Activated naive CD4-positive, alpha-beta T cell treated with anti-CD3 and anti-CD28 coated beads for 36 hours (primary cell): ENCODE data around the gene TMCC2. TPM values are rescaled to one million over a fixed set of nuclear protein-coding genes. Genes with fewer than 3 reads are reported as not detected.

Experiments used
- total RNA-seq, 2 experiments: library from RNA; stranded (reverse); gene quantifications; one replicate each; pipeline ENCODE4 v1.2.3, GENCODE V29; 2021

Gene TMCC2
- total RNA-seq, 2 experiments from 2014 or later = 42.5 to 44.8 TPM

Other genes starting within 250 kb of the TMCC2 start
- not detected for gene CNTN2, start 184.7 kb upstream of the TMCC2 start, total RNA-seq
- 1 to 10 TPM; 3.7 to 3.9 TPM for gene TMEM81, start 143.5 kb upstream of the TMCC2 start, total RNA-seq
- gene RBBP5, start 106.0 kb upstream of the TMCC2 start, total RNA-seq = 10 to 100 TPM; 26.0 to 27.5 TPM
- gene DSTYK, start 16.2 kb upstream of the TMCC2 start, total RNA-seq = 10 to 100 TPM; 10.9 to 11.5 TPM
- 10 to 100 TPM; 11.2 to 12.2 TPM for gene NUAK2, start 93.8 kb downstream of the TMCC2 start, total RNA-seq
- not detected for gene KLHDC8A, start 129.0 kb downstream of the TMCC2 start, total RNA-seq
- under 1 TPM in 1 of 2 experiments, not detected in 1; 0.79 TPM for gene LEMD1, start 194.1 kb downstream of the TMCC2 start, total RNA-seq
- under 1 TPM; 0.14 to 0.30 TPM for gene BLACAT1, start 228.1 kb downstream of the TMCC2 start, total RNA-seq